GM19395 (cell line): ENCODE results near the gene SGPP2.

Source experiments
- ATAC-seq: cut with Tn5 transposase; IDR thresholded peaks from one replicate; pipeline ENCODE4 v1.9.1; 2021; ENCODE audit warnings: mild to moderate bottlenecking, moderate library complexity; ENCODE audit not compliant: unreplicated experiment

Gene SGPP2

GRCh38 chr2:222521099-222521498 is 96.8 kb downstream of the SGPP2 start:
- peak; percentile 78 for ATAC-seq

DNA sequence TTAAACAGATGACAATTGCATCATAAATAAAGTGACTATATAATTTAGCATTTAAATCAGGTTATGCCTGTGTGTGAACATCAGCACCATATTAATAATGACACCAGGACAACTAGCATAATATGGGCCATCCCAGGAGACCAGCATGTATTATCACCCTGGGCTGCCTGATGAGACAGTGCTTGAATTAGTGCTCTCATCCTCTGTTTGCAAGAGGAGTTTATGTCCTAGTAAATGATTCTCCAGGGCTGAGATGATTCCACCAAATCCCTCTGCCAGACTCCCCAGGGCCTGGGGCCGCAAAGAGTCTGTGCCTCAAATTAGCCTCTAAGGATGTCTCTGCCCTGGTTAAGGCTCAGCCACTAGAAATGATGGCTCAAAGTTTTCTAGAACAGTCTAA is 97.7 kb downstream of the SGPP2 start:
- ATAC-seq: no peak

- ATAC-seq: peak; percentile 56
Measured at GRCh38 chr2:222523783-222524544, 99.6 kb downstream of the SGPP2 start.

GRCh38 chr2:222525811-222526210 is 101.5 kb downstream of the SGPP2 start:
- no peak for ATAC-seq

DNA sequence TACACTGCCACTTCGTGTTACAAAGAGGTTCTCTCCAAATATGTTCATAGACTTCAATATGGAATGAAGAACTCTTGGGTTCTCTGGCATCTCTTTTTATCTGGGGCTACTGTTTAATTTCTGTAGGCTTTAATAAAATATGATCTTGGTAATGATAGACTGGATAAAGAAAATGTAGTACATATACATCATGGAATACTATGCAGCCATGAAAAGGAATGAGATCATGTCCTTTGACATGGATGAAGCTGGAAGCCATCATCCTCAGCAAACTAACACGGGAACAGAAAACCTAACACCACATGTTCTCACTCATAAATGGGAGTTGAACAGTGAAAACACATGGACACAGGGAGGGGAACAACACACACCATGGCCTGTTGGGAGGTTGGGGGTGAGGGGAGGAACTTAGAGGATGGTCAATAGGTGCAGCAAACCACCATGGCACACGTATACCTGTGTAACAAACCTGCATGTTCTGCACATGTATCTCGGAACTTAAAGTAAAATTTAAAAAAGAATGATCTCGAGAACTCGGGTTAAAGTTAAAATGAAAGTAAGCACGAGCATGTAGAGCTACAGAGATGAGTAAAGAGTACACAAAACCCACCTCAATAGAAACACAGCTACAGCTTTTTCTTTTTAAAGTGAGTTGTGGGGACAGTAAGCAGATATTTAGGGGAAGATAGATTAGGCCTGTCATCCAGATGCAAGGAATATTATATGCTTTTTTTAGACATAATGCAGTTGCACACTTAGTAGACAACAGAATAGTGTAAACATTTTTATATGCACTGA is 102.3 kb downstream of the SGPP2 start:
- ATAC-seq: no peak

- ATAC-seq: peak; percentile 58
Measured at GRCh38 chr2:222532315-222532714, 108.0 kb downstream of the SGPP2 start.

- ATAC-seq: no peak
Measured at GRCh38 chr2:222535477-222535876, 111.1 kb downstream of the SGPP2 start.

- ATAC-seq: no peak
Measured at GRCh38 chr2:222538535-222538934, 114.2 kb downstream of the SGPP2 start.

- no peak for ATAC-seq
Measured at GRCh38 chr2:222544661-222545060, 120.3 kb downstream of the SGPP2 start.

DNA sequence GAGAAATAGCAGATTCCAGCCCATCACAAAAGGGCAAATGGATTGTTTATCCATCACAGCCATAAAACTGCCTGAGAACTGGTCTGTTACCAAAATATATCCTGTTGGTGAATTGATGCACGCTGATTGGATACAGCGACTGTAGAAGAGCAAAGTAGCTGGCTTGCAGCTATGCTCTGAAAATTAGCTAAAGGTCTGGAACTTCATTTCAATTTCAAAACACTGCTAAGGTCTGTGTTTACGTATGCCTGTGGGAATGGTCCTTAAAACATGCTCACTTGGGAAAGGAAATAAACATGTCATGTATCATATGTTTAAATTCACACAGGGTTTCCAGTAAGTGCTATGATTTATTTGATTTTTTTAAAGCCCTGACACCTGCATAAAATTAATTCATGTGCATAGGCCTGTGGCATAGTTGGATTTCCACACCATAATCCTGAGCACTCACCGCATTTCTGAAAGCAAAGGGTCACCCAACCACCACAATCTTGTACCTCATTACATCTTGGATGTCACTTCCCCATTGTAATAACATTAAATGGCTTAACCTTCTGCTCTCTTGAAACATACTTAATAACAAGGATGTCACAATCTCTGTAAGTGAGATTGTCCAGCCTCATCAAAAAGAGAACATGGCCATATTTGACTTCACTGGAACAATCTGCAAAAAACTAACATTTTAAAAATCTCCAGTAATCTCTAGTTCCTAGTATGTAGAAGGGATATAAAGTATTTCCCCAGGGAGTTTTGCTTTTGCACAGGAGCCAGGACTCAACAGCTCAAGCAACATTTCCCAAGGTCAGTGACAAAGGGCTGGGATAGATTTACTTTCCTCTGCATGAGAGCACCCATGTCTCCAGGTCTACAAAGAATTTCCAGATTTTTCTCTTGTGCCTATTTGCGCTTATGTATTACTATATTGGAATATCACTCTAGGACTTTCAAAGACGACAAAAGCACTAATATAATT is 121.8 kb downstream of the SGPP2 start:
- no peak for ATAC-seq

GRCh38 chr2:222547083-222547482 is 122.7 kb downstream of the SGPP2 start:
- no peak for ATAC-seq

DNA sequence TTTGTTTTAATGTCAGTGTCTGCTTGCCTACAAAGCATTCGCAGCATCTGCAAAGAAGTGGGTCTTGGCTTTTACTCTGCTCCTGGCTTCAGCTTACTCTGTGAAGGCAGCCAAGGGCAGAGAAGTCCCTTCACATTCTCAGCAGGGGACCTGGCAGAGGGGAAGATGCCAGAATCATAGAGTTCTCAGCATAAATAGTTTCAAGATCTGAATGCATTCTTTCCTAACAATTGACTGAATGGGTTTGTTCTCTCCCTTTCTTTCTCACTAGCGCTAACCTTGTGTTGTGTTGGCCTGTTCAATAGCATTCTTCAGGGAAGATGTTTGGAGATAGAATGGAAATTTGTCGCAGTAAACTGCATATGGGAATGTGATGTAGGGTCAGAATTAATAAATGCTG is 124.6 kb downstream of the SGPP2 start:
- ATAC-seq: no peak

- ATAC-seq: no peak
Measured at GRCh38 chr2:222554517-222554916, 130.2 kb downstream of the SGPP2 start.

DNA sequence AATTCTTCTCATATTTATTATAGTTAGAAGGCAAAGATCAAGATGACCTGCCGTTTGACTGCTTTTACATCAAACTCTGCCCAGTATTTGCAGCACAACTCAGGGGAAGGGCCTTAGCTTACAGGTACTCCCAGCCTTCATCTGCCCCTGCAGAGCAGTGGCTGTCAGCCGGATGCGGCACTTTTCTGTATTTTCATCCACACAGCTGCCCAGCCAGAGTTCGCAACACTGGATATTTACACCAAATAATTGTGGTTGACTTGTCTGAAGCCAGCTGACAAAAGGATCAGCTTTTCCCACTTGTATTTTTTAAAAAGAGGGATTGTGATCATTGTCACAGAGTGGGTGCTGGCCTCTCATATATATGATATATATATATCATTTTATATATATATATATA is 136.8 kb downstream of the SGPP2 start:
- no peak for ATAC-seq

DNA sequence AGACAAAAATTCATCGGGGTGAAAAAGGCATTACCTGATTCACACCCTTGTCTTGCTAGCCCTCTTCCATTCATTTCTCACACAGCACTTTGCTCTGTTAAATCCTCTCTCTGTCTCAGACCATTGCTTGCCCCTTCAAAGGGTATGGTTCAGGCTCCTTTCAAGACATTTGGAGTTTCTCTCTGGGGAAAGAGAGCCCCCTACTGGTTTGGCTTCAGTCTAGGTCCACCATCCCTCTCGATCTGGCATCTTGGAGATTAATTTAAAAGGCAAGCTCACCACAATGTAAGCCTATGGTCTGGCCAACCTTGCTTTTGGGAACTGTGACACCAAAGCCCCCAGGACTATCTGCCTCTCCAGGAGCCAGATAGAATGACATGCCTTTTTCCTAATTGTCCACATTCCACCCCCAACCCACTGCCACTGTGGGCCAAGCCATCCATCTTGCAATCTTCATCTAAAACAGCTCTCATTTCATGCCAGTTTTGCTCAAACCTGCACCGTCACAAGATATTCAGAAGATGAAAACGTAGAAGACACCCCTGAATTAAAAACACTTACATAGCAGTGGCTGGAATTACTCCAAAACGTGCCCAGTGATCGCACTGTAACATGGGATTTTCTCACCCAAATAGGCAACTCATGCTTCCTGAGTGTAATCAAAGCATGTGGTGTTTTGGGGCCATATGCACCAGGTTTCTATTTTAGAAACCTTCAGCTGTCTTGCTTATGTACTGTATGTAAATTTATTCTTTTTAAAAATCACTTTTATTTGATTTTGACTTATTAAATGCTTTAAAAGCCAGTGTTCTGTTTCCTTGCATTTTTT is 137.7 kb downstream of the SGPP2 start:
- peak; percentile 90 for ATAC-seq

DNA sequence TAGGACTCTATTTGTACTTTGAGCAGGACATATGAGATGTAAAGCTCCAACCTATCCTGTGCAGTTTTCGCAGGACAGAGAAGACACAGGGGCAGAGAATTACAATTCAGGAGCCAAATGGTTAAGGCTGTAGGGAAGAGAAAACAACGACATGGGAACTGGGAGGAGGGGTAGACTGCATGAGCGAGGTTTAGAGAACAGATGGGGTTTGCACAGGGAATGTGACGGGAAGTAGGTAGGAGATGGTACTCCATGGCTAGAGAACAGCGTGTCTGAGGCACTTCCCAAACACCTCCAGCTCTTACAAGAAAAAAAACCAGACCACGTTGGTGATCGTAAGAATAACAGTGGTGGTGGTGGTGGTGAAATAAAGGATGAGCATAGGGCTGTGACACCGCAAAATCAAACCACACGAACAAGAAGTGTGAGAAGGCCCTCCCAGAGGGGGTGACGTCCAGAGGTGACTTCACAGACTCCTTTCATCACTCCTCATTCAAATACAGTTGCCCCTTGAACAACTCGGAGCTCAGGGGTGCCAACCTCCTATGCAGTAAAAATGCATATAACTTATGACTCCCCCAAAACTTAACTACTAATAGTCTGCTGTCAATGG is 138.9 kb downstream of the SGPP2 start:
- no peak for ATAC-seq

DNA sequence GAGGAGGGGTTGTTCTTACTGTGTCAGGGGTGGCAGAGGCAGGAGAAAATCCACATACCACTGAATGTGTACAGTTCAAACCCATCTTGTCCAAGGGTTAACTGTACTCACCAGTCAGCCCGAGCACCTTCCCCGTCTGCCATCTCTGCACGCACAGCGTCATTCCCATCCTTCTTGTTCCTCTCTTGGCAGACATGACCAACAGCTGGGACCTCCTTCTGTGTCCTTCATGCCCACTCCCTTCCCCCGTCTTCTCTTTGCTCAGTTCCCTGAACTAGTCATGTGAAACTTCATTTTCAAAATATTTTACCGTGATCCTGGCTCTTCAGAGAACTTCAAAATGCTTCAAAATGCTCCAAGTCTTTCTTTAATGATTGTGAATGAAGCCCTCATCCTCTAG is 139.6 kb downstream of the SGPP2 start:
- ATAC-seq: no peak

DNA sequence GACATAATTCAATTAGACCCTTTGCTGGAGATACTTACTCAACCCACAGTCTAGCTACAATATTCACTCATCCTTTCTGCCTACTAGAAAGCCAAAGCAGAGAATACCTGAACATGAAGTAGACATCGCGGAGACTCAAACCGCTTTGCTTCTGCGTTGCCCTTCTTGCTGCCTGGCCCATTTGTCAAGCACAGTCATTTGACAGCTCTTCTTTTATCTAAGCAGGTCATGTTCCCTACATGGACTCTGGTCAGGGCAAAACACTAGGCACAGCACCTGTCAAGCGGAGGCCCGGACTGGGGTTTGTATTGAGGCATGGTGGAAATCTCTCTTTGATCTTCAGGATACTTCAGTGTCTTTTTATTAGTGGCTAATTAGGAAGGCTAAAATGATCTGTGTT is 141.9 kb downstream of the SGPP2 start:
- no peak for ATAC-seq

DNA sequence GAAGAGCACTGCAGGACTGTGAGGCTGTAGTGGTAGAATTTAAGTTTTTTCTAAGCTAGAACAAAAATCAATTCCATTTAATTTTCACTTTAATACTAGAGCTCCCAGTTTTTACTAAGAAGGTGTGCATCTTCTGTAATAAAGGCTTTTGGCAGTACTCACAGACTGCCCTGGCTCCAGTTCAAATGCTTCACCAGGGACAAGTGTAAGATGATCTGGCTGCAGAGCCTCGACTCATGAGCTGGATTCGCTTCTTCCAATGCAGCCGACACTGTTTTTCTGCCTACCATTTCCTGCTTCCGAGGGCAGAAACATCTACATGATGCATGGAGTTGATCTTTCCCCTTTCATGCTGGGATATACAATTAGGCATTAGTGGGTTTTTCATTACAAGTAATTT is 144.5 kb downstream of the SGPP2 start:
- no peak for ATAC-seq

DNA sequence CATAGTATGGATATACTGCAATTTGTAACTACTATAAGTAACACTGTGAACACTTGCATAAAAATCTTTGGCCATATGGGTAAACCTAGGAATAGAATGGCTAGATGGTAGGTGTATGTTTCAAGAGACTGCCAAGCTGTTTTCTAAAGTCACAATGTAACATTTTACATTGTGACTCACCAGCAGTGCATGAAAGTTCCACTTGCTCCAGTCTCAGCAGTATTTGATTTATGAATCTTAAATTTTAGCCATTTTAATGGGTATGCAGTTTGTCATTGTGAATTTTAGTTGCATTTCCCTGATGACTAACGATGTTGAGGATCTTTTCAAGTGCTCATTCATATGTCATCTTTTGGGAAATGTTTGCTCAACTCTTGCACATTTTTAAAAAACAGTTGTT is 145.5 kb downstream of the SGPP2 start:
- no peak for ATAC-seq
